Activated CD8-positive, alpha-beta memory T cell treated with anti-CD3 and anti-CD28 coated beads, Interleukin-2, amount 50 U/mL, for 4 hours (primary cell): Measurements from ENCODE around the gene ULK2.

Source experiments
- DNase-seq: peaks from one replicate; pipeline ENCODE4 v3.0.0-alpha.2; 2020

The ULK2 gene

DNA sequence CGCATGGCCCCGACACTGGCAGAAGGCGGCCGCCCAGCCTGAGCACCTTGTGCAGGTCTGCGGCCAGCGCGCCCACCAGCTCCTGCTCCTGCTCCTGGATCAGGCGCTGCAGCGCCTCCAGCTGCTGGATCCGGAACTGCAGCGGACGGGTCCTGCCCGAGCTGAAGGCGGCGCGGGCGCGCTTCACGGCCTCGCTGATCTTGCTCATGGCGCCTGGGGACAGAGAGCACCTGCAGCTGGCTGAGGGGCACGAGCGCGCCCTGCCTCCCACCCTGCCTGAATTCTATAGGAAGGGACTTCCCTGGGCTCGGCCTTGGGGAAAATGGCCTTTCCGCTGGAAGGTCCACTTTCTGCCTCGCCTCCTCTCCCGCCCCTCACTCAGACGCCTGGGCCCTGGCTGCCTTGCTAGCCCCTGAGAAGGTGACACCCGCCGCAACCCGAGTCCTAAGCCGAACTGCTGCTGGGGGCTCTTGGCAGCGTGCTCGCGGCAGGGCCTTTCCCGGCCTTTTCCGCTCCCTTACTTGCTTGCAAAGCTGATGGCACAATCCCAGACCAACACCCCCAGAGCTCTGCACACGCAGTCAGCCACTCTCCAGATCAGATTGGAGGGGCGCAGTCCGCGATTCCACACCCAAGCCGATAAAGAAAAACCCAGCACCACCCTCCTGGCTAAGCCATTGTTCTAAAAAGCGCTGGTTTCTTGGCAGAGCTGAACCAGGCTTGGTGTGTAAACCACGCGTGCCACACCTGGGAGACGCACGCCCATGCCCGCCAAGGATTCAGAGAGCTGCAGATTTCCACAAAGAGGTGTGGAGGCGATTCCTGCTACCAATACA, 122.6 kb downstream of the ULK2 start:
- DNase-seq: peak; percentile 87

DNA sequence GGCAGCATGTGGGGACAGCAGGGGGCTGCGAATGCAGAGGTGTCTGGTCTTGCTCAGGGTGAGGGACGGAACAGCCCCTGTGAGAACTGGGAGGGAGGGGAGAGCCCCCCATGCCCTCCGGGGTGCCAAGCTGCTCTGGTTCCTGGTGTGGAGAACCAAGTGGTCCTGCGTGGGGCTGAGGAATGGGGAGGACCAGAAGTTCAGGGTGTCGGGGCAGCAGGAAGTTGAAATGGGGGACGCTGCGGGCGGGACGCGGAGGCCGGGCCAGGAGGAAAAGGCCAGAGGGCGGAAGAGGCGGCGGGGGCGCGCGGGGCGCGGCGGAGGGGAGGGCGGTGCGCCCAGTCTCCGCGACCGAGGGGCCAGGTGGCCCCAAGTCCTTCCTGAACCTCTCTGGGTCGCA, 123.2 kb downstream of the ULK2 start:
- no peak for DNase-seq

DNA sequence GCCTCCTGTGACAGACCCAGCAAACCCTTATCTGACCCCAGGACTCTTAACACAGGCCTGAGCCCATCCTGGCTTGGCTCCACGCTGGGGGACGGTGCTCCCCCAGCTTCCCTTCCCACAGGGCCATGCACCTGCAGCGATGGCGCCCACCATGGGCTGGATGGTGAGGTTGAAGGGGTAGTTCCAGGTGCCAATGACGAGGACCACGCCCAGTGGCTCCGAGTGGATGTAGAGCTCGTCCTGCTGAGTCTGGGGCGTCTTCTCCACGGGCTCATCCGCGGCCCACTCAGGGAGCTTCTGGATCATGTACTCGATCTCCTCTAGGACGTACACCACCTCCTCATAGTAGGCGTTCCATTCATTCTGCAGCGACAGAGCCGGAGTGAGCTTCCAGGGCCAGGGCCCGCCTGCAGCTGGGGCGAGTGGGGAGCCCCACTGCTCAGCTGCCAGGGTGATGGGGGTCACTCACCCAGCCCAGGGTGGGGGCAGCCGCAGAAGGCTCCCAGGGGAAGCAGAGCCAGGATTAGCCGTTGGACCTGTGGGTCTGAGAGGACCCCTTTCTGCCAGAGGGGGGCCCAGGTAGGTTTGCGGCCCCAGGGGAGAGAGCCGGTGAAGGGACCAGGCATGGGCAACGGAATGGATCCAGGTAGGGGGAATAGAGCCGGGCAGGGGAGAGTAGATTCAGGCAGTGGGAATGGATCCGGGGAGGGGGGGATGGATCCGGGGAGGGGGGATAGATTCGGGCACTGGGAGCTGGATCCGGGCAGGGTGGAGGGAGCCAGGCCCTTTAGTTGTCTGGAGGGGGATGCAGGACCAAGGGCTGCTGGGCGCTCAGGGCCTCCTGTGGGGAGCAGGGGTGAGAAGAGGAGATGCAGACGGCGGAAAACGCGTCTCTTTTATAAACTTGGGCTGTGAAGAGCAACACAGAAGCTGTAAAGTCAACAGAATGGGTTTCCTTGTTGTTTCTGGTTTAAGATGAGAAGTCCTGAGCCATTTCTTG, 124.3 kb downstream of the ULK2 start:
- DNase-seq: no peak

DNA sequence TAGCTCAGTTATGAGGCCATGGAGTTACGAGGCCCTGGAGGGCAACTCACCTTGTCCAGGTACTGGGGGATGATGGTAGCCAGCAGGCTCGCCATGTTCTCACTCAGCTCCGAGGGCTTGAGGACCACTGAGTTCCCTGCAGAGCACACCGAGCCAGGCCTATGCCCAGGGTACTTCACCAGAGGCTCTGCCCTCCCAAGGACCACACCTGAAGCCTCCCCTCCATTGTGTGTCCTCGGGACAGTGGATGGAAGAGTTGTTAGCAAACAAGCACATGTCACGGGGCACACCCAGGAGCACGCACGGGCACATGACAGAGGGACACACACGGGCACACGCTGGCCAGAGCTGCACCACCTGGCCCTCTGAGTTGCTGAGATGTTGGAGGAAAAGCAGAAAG, 125.2 kb downstream of the ULK2 start:
- DNase-seq: no peak

GRCh38 chr17:19741832-19742457, 125.8 kb downstream of the ULK2 start:
- DNase-seq: no peak

DNA sequence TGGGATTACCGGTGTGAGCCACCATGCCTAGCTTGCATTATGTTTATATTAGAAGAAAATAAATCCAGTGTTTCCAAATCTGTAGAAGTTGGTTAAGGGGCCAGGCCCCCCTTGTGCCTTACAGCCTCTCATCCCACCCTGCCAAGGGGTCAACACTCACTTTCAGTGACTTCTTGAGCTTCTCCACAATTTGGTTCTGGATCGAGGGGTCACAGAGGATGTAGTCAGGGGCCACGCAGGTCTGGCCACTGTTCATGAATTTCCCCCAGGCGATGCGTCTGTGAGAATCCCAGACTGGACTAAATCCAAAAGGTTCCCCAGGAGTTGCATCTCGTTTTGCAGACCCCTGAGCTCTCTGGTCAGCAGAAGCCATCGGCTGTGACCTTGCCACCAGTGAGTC, 126.8 kb downstream of the ULK2 start:
- no peak for DNase-seq

GRCh38 chr17:19739241-19740201, 128.2 kb downstream of the ULK2 start:
- DNase-seq: no peak

GRCh38 chr17:19738757-19739156, 129.0 kb downstream of the ULK2 start:
- DNase-seq: no peak

- no peak for DNase-seq
Measured at GRCh38 chr17:19738073-19738449, 129.7 kb downstream of the ULK2 start.

GRCh38 chr17:19737305-19738072, 130.2 kb downstream of the ULK2 start:
- no peak for DNase-seq

GRCh38 chr17:19736071-19736470, 131.7 kb downstream of the ULK2 start:
- DNase-seq: no peak

- no peak for DNase-seq
Measured at GRCh38 chr17:19733953-19734526, 133.7 kb downstream of the ULK2 start.

DNA sequence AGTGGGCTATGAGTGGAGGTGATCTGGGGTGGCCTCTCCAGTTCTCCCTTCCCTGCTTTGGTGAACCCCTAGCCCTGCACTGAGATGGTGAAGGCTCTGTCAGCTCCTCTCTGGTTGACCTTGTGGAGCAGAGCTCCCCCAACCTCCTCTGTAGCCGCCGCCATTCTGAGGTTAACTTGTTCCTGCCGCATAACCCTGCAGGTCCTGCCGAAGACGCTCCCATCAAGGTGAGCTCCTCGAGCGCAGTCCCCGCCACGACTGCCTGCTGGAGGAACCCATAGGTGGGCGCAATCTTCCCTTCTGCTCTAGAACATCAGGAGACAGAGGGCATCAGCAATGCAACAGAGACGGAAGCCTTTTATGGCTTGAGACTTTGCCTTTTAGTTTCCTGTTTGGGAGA, 136.1 kb downstream of the ULK2 start:
- DNase-seq: no peak

- no peak for DNase-seq
Measured at GRCh38 chr17:19730843-19731242, 136.9 kb downstream of the ULK2 start.

- no peak for DNase-seq
Measured at GRCh38 chr17:19729900-19730299, 137.8 kb downstream of the ULK2 start.

DNA sequence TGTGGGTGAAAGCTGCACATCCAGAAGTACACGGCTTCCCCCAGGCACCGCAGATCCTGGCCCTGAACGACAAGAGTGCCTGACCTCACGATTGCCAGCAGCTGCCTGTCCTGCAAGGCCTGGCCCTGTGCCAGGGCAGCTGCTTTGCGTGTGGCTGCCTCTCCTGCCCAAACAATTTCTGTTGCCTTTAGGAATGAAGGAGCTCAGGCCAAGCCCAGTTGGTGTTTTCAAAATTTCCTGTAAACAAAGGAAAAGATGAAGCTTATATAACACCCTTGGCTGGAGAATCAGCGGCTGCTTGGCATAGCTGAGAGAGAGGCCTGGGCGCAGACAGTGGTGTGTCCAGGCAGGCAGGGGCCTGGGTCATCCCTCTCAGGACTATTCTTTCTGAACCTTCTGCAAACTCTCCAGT, 139.6 kb downstream of the ULK2 start:
- no peak for DNase-seq

DNA sequence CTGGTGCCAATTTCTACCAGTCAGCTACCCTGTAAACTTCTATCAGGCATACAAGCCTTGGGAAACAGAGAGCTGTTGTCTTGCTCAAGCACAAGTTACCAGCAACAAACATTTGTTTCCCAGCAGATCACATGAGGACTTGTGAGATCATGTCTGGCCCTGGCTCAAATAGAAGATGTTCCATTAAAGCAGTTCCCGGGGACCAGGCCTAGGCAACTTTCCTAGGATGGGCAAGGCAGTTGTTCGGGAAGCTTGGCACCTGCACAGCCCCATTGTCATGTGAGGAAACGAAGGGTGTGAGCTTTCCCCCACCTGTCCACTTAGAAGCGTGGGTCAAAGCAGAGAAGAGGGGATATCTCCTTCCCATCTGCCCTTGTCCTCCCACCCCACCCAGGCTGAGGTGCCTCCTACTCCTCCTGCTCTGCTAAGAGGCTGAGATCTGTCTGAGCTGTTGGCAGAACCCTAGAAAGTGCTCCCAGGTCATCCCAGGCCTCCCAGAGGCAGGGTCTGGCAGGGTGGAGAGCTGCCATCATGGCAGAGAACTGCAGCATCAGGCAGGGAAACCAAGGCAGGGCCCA, 140.1 kb downstream of the ULK2 start:
- DNase-seq: no peak

- DNase-seq: no peak
Measured at GRCh38 chr17:19726631-19727376, 140.9 kb downstream of the ULK2 start.

GRCh38 chr17:19725486-19725885, 142.2 kb downstream of the ULK2 start:
- no peak for DNase-seq
